Measurements from ENCODE around the gene LIX1.
"Not testable (repeated sequence)": the region's sequence is repeated elsewhere in the genome, so short reads cannot be mapped to it uniquely, and the experiment has no call there.

The LIX1 gene

DNA sequence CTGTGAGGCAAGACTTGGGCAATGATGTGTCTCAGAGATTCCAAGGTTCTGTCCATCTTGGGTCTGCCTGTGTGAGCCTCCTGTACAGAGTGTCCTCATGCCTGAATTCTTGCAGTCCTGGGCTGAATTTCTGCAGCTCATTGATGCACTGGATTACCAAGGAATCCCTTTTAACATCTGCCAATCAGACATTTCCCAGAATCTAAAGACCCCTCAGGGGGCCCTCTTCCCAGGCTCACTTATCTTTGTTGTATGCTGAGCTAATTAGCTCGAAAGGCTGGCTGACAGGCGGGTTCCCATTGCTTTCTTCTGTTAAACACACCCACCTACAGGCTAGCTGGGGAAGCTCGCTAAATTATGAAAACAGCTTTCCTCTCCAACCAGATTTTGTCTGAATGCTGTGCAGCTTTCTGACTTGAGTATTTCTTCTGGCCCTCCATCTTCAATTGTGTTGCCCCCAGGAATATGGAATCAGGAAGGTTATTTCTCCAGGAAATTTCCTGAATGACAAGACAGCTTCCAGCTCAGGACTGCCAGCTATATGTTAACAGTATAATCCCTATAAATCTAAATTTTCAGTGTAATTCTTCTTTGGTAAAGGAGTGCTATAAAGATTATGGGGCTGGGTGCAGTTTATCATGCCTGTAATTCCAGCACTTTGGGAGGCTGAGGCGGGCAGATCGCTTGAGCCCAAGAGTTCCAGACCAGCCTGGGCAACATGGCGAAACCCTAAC, at the start of gene LIX1:
TSS of gene LIX1 (minus strand) at position 91 of the 734 bp plus-strand sequence. CDS start at position 56, 35 bp downstream.
- peak; percentile 32 to 57 for DNase-seq

DNA sequence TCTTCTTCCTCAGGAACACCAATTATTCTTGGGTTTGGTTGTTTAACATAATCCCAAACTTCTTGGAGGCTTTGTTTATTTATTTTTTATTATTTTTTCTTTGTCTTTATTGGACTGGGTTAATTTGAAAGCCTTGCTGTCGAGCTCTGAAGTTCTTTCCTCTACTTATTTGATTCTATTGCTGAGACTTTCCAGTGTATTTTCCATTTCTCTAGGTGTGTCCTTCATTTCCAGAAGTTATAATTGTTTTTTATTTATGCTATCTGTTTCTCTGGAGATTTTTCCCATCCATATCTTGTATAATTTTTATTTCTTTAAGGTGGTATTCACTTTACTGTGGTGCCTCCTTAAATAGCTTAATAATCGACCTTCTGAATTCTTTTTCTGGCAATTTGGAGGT, 49.5 kb upstream of the LIX1 start:
- no peak for DNase-seq

DNA sequence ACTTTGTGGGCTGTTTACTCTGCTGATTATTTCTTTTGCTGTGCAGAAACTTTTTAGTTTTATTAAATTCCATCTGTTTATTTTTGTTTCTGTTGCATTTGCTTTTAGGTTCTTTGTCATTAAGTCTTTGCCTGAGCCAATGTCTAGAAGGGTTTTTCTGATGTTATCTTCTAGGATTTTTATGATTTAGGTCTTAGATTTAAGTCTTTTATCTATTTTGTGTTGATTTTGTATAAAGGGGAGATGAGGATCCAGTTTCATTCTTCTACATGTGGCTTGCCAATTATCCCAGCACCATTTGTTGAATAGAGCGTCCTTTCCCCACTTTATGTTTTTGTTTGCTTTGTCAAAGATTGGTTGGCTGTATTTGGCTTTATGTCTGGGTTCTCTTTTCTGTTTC, 47.1 kb upstream of the LIX1 start:
- DNase-seq, result not testable (repeated sequence)

DNA sequence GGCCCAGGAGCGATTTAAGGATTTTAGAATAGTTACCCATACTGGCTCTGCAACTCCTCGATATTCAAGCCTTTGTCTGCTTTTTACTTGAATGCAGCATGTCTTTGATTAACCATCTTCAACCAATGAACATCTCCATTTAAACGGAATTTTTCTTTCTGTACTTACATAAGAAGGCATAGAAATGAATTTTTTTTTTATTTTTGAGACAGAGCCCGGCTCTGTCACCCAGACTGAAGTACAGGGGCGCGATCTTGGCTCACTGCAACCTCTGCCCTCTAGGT, 41.5 kb upstream of the LIX1 start:
- DNase-seq, result no peak

DNA sequence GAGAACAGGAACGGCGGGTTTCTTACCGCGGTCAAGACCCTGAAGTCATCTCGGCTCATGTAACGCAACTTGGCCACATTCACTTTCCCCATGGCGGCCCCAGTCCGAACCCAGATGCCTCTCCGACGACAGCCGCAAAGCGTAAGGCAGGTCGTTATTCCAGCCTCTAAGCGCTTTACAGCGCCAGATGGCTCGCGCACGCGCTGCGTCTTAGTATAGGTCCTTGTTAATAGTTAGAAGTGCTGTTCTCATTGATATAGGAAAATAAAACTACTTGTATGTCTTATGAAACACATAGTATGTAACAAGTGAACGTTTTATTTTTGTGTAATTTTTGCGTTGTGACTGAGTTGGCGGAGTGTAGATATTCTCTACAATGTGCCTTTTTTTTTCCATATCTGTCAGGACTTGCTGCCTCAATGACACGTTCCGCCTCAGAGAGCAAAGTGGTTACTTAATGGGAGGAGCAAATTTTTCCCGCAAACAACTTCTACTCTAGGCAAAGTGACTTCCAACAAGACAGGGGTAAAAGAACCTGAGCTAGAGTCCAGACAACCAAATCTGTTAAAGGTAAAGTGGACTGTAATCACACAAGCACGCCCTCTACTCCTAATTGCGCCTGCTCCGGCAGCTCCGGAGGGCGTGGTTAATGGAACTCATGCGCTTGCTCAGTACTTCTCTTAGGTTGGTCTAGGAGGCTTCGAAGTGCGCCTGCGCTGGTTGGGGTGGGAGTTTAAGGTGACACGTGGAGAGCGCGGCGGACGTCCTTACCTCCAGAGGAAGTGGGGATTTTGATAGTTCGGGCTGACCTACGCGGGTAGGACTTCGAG, 40.9 kb upstream of the LIX1 start, which contains the start of gene RIOK2:
TSS of gene RIOK2 (minus strand) at position 148 of the 830 bp plus-strand sequence. CDS start at position 92, 56 bp downstream.
- DNase-seq, result peak; percentile 93 to 97

DNA sequence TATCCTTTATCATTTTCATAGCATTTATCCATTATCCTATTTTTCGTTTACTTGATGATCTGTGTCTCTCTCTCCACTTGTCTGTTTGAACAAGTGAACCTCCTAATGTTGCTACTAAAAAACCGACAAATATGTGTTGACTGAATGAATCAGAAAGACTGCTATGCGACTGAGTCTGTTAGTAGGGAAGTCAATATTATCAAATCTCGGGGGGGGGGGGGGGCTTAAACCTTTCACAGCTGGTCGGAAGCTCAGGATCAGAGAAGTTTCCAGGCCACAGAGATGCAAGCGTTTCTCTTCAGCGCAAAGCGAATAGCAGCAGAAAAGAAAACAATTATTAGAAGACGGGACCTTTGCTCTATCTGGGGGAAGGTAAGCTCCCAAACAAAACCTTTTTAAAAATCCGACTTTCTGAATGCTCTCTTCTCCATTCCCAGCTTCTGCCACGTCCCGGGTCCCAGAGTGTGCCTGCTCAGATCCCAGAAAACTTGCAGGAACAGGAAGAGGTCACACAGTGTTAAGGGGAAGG, 40.2 kb upstream of the LIX1 start:
- no peak for DNase-seq

DNA sequence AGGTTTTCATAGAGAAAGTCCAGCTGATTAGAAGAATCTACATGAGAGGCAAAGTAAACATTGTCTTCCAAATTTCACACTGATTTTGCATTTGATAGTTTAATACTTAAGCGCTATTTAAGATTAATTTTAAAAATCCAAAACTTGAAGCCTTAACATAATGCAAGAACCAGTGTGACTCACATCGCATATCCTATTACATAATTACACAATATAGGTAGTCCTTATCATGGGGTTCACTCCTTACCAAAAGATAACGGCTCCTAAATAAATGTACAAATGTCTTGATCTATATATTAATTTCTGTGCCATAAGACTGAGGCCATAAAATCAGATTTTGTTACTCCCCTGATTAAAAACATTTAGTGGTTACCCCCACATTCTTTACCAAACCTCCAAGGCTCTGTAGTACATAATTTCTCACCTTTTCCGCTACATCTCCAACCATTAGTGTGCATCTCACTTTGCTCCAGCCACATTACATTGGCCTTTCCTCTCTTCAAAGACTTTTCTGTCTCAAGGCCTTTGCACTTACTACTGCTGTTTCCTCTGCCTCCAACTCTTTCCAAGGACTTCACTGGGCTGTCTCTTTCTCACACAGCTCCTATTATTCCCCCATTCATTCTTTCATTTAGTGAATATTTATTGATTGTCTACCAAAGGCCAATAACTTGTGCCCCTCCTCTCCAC, 39.6 kb upstream of the LIX1 start:
- DNase-seq, result no peak

DNA sequence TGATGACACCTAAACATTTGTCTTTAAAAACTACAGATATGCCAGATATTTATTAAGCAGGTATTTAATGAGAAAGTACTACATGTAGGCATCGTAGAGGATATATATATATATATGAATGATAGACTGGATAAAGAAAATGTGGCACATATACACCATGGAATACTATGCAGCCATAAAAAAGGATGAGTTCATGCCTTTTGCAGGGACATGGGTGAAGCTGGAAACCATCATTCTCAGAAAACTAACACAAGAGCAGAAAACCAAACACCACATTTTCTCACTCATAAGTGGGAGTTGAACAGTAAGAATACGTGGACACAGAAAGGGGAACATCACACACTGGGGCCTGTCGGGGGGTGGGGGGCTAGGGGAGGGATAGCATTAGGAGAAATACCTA, 37.0 kb upstream of the LIX1 start:
- not testable (repeated sequence) for DNase-seq

DNA sequence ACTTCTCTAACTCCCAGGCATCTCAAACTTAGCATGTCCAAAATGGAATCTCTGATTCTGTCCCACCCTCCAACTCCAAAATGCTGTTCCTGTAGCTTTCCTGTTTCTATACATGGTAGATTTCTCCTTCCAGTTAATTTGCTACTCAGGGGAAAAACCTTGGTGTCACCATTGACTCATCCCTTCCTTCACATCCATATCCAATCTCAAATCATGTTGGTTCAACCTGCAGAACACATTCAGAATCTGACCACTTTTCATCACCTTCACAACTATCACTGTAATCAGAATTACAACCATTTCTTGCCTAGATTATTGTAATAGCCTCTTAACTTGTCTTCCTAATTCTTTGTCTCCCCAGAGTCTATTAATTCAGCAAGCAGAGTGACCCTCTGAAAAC, 29.8 kb upstream of the LIX1 start:
- no peak for DNase-seq

DNA sequence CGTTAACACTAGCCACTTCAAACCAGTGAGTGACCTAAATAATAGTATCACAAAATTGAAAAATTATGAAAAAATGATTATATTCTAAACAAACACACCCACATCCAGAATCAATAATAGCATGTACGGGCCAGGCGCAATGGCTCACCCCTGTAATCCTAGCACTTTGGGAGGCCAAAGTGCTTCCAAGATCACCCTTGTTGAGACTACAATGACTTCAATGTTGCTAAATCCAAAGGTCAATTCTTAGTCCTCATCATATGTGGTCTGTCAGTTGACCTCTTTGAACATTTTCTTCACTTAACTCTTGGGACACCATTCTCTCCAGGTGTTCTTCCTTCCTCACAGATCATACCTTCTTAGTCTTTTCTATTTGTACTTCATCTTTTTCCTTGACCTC, 29.3 kb upstream of the LIX1 start:
- DNase-seq, result no peak

DNA sequence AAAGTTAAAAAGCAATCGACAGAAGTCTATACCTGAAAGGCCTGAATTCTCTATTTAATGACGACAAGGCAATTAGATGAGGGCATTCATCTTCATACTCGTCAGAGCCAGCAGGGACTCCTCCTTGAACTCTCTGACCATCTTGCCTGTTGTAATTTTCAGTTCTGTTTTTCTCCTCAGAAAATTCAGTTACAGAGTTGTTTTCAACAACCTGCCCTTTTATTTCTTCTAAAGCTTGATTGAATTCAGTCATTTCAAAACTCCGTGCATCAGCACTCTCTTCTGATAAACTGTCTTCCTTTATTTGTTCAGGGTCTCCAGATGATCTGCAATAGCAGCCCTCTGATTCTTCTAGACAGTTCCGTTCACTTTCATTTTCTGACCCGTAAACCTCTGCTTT, 25.0 kb upstream of the LIX1 start:
- DNase-seq, result no peak

DNA sequence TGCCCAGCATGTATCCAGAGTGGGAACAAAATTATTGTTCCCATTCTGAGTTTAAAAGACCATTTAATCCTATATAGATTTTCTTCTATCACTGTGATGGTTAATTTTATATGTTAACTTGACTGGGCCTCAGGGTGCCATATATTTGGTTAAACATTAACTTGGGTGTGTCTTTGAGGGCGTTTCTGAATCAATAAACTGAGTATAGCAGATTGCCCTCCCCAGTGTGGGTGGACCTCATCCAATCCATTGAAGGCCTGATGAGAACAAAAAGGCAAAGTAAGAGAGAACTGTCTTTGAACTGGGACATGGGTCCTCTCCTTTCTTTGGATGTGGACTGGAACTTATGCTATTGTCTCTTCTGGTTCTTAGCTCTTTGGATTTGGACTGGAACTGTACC, 23.3 kb upstream of the LIX1 start:
- no peak for DNase-seq

DNA sequence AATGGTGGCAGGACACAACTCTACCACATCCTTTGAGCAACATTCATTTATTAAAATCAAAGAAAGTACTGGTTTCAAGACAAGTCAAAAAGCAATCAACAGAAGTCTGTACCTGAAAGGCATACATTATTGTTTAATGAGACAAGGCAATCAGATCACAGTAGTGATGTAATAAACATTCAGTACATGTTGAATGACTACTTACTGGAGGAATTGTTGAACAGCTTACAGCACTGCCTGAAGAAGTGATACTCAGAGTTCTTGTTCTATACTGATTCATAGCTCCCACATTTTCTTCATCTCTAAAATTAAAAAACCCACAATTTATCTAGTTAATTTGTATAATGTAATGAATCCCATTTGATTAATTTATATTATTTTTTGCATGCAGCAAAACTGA, 22.4 kb upstream of the LIX1 start:
- DNase-seq, result no peak

DNA sequence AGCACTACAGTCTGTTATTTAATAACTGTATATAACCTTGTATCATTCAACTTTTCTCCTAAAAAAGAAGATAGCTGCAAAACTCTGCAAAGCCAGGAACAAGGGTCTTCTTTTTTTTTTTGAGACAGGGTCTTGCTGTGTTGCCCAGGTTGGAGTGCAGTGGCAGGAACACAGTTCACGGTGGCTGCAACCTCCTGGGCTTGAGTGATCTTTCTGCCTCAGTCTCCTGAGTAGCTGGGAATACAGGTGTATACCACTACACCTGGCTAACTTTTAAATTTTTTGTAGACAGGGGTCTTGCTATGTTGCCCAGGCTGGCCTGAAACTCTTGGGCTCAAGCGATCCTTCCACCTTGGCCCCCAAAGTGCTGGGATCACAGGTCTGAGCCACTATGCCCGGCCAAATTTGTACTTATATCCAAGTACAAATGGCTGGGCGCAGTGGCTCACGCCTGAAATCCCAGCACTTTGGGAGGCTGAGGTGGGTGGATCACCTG, 21.4 kb upstream of the LIX1 start:
- DNase-seq, result no peak

DNA sequence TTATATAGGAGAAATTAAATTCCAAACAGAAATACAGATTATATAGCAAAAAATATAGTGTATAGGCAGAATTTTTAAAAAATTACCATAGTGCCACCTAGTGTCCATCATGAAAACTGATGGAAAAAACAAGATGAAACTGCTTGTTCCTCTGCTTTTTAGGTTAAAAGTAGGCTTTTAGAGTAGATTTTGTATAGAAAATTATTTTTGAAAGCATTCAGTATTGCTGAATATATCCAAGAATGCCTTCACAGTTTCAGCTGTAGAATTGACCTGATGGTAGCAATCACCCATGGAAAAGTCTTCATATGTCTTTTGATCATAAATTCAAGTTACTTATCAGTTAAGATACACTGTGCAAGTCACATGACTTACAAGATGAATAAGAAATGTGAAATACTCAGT, 21.0 kb upstream of the LIX1 start:
- DNase-seq, result no peak

DNA sequence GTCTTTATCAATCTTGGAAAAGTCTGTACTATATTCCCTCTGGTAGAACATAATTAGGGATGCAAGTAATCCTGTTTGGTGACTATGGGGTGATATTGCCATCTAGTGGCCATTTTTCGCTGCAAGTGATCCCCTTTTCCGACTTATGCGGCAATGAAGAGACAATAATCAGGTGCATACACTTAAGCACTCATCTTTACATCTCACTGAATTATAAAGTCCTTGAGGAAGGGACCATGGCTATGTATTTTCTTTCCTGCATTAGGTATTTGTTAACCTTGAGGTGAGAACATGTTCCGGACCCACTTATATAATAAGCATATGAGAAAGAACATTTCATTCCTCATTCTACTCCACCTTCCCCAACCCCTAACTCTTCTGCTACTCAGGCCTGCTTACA, 19.6 kb upstream of the LIX1 start:
- DNase-seq, result peak; percentile 45 to 72

DNA sequence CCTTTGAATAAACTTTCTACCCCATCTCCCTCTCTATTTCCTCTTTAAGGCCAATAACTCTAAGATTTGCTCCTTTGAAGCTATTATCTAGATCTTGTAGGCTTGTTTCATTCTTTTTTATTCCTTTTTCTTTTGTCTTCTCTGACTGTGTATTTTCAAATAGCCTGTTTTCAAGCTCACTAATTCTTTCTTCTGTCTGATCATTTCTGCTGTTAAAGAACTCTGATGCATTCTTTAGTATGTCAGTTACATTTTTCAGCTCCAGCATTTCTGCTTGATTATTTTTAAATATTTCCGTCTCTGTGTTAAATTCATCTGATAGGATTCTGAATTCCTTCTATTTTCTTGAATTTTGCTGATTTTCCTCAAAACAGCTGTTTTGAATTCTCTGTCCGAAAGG, 15.3 kb upstream of the LIX1 start:
- DNase-seq, result no peak

DNA sequence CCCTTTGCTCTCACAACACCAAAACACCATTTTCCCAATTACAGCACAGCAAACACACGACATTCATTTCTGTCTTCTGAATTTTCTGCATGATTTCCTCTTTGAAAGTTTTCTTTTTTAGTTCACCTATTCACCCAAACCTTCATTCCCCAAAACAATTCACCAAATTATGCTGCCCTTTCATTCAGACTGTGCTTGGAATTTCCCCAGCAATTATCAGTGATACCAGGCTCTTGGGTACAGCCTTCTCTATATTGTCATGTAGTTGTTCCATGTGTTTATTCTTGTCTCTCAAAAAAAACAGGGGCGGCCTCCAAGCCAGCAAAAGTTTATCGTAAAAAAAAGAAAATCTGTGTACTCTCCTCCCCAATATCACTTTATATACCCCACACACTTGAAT, 9.0 kb upstream of the LIX1 start:
- DNase-seq, result no peak

DNA sequence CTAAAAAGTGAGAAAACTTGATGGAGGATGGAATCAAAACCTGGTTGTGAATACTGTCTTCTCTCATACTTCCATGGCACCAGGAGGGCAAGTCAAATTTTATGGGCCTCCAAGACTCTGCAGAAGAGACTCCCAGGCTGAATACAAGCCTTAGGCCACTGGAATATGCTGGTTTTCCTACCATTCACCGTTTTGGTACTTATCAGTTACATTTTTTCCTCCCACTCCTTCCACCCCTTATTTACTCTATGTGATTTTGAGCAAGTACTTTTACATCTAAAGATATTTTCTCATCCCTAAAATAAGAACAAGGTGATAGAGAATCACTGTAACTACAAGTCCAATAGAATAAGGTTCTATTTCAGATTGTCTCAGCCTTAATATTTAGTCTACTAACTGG, 8.0 kb upstream of the LIX1 start:
- no peak for DNase-seq

DNA sequence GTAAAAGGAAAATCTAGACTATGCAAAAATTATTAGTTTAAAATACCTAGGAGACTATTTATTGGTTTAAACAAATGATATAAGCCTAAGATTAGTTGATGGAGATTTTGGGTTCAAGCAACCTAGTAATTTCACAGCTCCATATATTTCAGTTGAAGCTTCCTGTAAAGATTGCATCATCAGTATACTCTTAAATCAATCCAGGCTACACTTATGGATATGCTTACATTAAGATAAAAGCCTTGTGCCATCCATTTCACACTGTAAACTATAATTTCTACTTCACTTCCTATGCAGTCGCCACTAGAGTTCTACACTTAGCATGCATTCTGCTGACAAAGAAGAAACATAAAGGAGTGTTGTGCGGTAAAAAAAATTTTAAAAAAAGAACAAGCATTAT, 7.3 kb upstream of the LIX1 start:
- DNase-seq, result no peak

DNA sequence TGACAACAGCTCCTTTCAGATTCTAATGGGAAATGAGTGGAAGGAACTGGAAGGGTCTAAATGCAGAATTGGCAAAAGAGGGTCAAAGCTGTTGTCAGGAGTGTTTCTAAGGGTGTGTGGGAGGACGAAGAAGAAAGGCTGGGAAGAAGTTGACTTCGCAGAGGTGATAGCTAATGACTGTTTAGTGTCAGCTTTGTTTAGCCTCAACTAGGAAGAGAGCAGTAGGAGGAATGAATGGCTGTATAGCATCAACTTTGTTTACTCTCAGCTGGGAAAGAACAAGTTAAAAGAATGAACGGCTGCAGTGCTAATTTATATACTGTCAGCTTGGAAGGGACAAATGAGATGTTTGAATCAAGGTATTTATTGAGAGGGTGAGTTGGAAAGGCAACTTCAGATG, 5.9 kb upstream of the LIX1 start:
- no peak for DNase-seq

DNA sequence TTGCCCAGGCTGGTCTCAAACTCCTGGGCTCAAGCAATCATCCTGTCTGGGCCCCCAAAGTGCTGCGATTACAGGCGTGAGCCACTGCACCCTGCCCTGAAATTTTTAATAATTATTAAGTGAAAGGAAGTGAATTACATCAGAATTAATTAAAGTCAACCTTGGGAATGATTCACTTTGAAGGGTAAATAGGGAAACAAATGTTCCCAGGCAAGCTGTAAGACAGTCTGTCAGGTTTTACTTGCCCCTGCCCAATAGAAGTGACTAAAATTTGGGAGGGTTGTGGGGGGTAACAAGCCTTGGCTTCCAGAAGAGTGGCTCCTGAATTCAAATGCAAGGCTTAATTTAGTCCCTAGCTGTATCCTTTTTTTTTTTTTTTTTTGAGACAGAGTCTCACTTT, 1.3 kb upstream of the LIX1 start:
- no peak for DNase-seq

DNA sequence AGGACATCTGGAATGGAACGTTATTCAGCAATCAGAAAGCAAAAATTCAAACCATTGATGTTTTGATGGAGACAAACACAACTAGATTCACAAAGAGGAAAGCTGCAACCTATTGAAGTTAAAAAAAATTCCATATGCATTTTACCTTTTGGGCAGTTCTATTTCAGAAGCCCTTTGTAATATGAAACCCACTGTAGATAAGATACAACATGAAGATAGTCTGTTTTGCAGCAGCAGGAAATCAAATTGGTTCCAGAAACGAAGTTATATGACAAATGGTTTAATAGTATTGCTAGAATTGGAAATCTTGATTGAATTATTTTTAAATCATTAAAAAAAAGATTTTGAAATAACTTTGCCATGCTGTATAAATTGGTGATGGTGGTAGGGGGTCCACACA, 872 bp downstream of the LIX1 start:
- no peak for DNase-seq

DNA sequence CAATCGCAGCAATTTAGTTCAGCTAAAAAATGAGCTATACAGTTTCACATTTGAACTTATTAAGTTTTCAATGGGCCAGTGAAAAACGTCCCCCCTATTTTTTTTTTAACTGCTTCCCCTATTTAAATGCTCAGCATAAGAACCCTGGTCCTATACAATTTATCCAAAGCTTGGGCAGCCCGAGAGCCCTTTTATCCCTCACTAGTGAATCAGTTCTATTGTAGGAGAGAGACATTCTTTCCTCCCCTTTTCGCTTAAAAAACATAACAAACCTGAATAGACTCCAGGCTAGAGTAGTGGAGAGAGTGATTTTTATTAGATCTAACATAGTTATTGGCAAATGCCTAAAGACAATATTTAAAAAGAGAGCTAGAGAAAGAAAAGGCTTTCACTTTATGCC, 1.4 kb downstream of the LIX1 start:
- no peak for DNase-seq
